GM13976 (cell line): ENCODE data around the gene ZNF557.

Experiments
- DNase-seq: peaks from one replicate; pipeline ENCODE4 v3.0.0; 2012; ENCODE audit warnings: low spot score
- CTCF ChIP-seq: IDR thresholded peaks from 2 replicates; pipeline ENCODE4 v1.5.1; 2012; ENCODE audit warnings: borderline replicate concordance, mild to moderate bottlenecking; ENCODE audit not compliant: insufficient read depth; ENCODE audit errors: extremely low read depth, missing control alignments, control extremely low read depth
- in situ Hi-C: fragments of 300-500 bp; cut with MboI; formaldehyde crosslinking; loops from one replicate; pipeline ENCODE4 v1.12.0; 2022; ENCODE audit warnings: low sequenced_read_pairs, mixed read lengths, inconsistent platforms; ENCODE audit not compliant: unreplicated experiment

The ZNF557 gene

GRCh38 chr19:7098701-7099596, 29.4 kb downstream of the ZNF557 start:
- peak; percentile 95 for DNase-seq
- TF ChIP-seq CTCF, result no peak
- in situ Hi-C loops, result no loop called here

GRCh38 chr19:7099597-7099921, 30.1 kb downstream of the ZNF557 start:
- in situ Hi-C loops, result no loop called here
- DNase-seq, result no peak
- no peak for TF ChIP-seq CTCF

GRCh38 chr19:7101498-7102253, 32.2 kb downstream of the ZNF557 start:
- TF ChIP-seq CTCF, result no peak
- in situ Hi-C loops, result no loop called here
- no peak for DNase-seq

DNA sequence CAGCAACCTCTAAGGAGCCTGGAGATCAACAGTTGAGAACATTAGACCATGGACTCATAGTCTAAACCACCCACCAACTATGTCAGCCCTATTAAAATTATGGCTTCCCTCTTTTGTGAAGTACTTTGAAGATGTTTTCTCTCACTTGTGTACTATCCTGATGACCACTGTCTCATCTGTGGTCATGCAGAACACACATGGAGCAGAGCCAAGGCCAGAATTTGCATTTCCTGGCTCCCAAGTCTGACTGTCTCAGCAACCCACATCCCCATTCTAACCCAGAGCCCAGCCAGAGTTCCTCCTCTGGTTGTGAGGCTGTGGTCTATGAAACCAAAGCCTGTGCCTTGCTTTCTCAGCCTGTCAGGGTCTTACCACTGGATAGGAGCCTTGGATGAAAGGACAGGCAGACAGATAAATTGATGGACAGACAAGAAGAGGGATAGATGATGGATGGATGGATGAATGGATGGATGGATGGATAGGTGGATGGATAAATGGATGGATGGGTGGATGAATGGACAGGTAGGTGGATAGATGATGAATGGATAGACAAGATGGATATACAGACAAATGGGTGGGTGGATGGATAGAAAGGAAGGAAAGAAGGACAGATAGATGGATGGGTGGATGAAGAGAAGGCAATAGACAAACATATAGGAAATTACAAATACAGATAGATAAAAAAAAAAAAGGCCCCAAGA, 35.4 kb downstream of the ZNF557 start:
- TF ChIP-seq CTCF, result no peak
- in situ Hi-C loops, result no loop called here
- DNase-seq, result no peak

DNA sequence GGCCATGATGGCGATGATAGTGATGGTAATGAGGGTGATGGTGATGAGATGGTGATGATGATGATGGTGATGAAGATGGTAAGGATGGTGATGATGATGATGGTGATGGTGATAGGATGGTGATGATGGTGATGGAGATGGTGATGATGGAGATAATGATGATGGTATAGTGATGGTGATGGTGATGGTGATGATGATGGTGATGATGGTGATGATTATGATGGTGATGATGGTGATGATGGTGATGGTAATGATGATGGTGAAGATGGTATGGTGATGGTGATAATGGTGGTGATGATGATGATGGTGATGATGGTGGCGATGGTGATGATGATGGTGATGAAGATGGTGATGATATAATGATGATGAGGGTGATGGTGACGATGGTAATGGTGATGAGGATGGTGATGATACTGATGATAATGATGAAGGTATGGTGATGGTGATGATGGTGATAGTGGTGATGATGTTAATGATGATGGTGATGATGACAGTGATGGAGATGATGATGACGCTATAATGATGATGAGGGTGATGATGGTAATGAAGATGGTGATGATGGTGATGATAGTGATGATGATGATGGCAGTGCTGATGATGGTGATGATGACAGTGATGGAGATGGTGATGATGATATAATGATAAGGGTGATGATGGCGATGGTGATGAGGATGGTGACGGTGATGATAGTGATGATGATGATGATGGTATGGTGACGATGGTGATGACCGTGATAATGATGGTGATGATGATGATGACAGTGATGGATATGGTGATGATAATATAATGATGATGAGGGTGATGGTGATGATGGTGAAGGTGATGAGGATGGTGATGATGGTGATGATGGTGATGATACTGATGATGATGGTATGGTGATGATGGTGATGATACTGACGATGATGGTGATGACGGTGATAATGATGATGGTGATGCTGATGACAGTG, 37.5 kb downstream of the ZNF557 start:
- in situ Hi-C loops, result no loop called here
- no peak for TF ChIP-seq CTCF
- DNase-seq, result no peak
